CD1c-positive myeloid dendritic cell (primary cell): ENCODE results near the gene SEMG1.

ENCODE experiments used
- DNase-seq: peaks from one replicate; pipeline ENCODE4 v3.0.0-alpha.2; 2016; ENCODE audit errors: extremely low spot score

The SEMG1 gene

GRCh38 chr20:45206725-45207124 is at the start of gene SEMG1:
Gene SEMG1 (plus strand): TSS chr20:45207033. CDS start chr20:45207054, 21 bp downstream.
- no peak for DNase-seq

- no peak for DNase-seq
Measured at GRCh38 chr20:45157962-45158361, 48.9 kb upstream of the SEMG1 start.

GRCh38 chr20:45163083-45163803 is 43.6 kb upstream of the SEMG1 start:
- no peak for DNase-seq

GRCh38 chr20:45164906-45165305 is 41.9 kb upstream of the SEMG1 start:
- DNase-seq: no peak

GRCh38 chr20:45173522-45173921 is 33.3 kb upstream of the SEMG1 start:
- no peak for DNase-seq

- no peak for DNase-seq
Measured at GRCh38 chr20:45174434-45175364, 32.1 kb upstream of the SEMG1 start, which contains the start of gene PI3. Gene PI3 (plus strand): TSS chr20:45174902. CDS start chr20:45174923, 21 bp downstream.

- no peak for DNase-seq
Measured at GRCh38 chr20:45176526-45177267, 30.1 kb upstream of the SEMG1 start.

- DNase-seq: no peak
Measured at GRCh38 chr20:45179166-45179565, 27.7 kb upstream of the SEMG1 start.

GRCh38 chr20:45181639-45182038 is 25.2 kb upstream of the SEMG1 start:
- no peak for DNase-seq

- no peak for DNase-seq
Measured at GRCh38 chr20:45183084-45183483, 23.7 kb upstream of the SEMG1 start.

GRCh38 chr20:45187693-45188092 is 19.1 kb upstream of the SEMG1 start:
- no peak for DNase-seq

GRCh38 chr20:45189067-45189609 is 17.7 kb upstream of the SEMG1 start:
- DNase-seq: no peak

- no peak for DNase-seq
Measured at GRCh38 chr20:45189861-45190260, 17.0 kb upstream of the SEMG1 start.

GRCh38 chr20:45191926-45192325 is 14.9 kb upstream of the SEMG1 start:
- DNase-seq: no peak

GRCh38 chr20:45193331-45193730 is 13.5 kb upstream of the SEMG1 start:
- DNase-seq: no peak

- no peak for DNase-seq
Measured at GRCh38 chr20:45209924-45210323, 3.1 kb downstream of the SEMG1 start.

- no peak for DNase-seq
Measured at GRCh38 chr20:45211569-45212474, 5.0 kb downstream of the SEMG1 start.

GRCh38 chr20:45212836-45213235 is 6.0 kb downstream of the SEMG1 start:
- no peak for DNase-seq

- no peak for DNase-seq
Measured at GRCh38 chr20:45218124-45218523, 11.3 kb downstream of the SEMG1 start.

- DNase-seq: no peak
Measured at GRCh38 chr20:45218636-45219035, 11.8 kb downstream of the SEMG1 start.

GRCh38 chr20:45221076-45221475 is 14.2 kb downstream of the SEMG1 start, which contains the start of gene SEMG2:
Gene SEMG2 (plus strand): TSS chr20:45221373. CDS start chr20:45221390, 17 bp downstream.
- DNase-seq: no peak
